Measurements from ENCODE around the gene FAM3B. TPM values are rescaled to one million over a fixed set of nuclear protein-coding genes. Genes with fewer than 3 reads are reported as not detected.

Gene FAM3B
- total RNA-seq, 2 donors from 2014 or later, result 50.4 to 74.5 TPM

DNA sequence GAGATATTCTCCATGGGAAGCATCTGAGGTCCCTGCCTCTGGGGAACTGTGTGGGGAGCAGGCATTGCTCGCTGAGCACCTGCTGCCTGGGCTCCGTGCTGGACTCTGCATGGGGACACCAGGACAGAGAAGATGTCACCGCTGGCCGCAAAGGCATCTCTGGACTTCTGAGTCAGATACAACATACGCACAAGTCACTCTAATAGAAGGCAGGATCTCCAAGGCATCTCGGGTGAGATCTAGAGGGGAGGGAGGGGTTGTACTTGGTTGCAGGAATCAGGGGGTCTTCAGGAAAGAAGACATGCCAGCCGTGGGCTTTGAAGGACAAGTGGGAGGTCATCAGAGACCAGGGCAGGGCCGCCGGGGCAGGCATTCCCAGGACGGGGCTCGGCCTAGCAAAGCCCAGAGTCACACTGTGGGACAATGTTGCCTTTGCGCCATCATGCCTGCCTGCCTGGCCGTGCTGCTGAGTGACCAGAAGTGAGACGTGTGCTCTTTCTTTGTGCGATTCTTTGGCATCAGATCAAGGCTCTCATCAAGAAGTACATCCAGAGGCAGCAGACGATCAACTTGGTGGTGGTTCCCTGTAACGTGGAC lies 73.5 kb downstream of the FAM3B start:
- intact Hi-C loops (cut with DNase I), result no loop called here
- DNase-seq (no peak), ATAC-seq (no peak)
- Histone ChIP-seq H3K27ac (no peak overlapping the region), H3K27me3 (no peaks in the 10 kb centered on the region), H3K36me3 (replicated peaks in 1 of 2; ENCODE audit: insufficient read depth in 1 of 2, low read depth in 2 of 2) (no peaks in the 10 kb centered on the region), H3K4me1 (no peaks in the 10 kb centered on the region), H3K9me3 (no peaks in the 10 kb centered on the region), H3K4me3 (no peak overlapping the region)
- TF ChIP-seq POLR2A (IDR thresholded peaks at IDR 0.05), result no peak
- TF ChIP-seq, protein P1, sequence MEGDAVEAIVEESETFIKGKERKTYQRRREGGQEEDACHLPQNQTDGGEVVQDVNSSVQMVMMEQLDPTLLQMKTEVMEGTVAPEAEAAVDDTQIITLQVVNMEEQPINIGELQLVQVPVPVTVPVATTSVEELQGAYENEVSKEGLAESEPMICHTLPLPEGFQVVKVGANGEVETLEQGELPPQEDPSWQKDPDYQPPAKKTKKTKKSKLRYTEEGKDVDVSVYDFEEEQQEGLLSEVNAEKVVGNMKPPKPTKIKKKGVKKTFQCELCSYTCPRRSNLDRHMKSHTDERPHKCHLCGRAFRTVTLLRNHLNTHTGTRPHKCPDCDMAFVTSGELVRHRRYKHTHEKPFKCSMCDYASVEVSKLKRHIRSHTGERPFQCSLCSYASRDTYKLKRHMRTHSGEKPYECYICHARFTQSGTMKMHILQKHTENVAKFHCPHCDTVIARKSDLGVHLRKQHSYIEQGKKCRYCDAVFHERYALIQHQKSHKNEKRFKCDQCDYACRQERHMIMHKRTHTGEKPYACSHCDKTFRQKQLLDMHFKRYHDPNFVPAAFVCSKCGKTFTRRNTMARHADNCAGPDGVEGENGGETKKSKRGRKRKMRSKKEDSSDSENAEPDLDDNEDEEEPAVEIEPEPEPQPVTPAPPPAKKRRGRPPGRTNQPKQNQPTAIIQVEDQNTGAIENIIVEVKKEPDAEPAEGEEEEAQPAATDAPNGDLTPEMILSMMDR (IDR thresholded peaks at IDR 0.05), result no peak
- WGBS, 2 donors, result 87 to 93% methylated on average over 5 to 17 of the region's 17 CpGs

DNA sequence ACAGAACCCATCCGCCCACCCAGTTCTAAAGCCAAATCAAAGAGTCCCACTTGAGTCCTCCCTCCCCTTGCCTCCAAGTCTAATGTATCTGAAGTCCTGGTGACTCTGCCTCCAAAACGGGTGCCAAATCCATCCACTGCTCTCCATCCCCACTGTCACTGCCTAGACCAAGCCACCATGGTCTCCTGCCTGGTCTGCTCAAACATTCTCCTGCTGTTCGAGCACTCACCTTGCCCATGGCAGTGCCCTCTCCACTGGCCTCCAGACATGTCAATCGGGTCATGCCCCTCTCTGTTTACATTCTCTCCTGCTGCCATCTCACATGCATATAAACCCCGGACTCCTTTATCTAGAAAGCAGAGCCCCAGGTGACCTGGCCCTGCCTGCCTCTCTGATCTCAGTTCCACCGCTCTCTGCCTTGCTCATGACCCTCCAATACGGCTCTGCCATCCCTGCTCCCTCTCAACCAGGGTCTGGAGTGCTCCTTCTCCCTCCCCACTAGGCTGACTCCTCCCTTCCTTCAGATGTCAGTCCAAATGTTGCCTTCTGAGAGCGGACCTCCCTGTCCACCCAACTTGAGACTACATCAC lies 77.4 kb downstream of the FAM3B start:
- no peaks in the 10 kb centered on the region for H3K36me3 ChIP-seq (replicated peaks in 1 of 2; ENCODE audit: insufficient read depth in 1 of 2, low read depth in 2 of 2)
- WGBS, 2 donors, result 74 to 76% methylated on average over 8 of the region's 8 CpGs
- DNase-seq (no peak), ATAC-seq (no peak)
- intact Hi-C loops (cut with DNase I), result no loop called here
- H3K9me3 ChIP-seq, result no peaks in the 10 kb centered on the region
- H3K27me3 ChIP-seq, result no peaks in the 10 kb centered on the region
- no peak overlapping the region for H3K27ac ChIP-seq
- no peaks in the 10 kb centered on the region for H3K4me1 ChIP-seq
- TF ChIP-seq, protein P1 (IDR thresholded peaks at IDR 0.05), result no peak
- no peak for TF ChIP-seq POLR2A (IDR thresholded peaks at IDR 0.05)
- no peak overlapping the region for H3K4me3 ChIP-seq

DNA sequence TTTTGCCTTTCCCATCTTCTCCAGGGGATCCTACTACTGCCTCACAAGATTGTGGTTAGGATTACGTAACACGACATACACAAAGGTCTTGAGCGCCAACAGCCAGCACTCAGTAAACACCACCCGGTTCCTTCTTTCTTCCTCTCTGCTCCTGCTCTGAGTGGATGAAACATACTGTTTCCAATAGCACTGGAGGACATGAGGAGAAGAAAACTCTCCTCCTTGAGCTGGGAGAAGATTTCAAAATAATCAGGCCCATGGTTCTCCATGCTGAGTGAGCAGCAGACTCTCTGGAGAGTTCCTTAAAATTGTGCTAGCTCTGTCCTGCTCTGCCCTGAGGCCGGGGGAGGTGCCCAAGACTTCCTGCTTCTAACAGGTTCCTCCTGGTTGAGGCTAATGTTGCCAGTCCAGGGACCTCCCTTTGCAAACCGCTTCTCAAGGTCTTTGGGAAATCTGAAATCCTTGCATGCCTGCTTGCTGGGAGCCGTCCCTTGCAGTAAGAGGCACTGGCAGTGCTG lies 80.0 kb downstream of the FAM3B start:
- no peaks in the 10 kb centered on the region for H3K36me3 ChIP-seq (replicated peaks in 1 of 2; ENCODE audit: insufficient read depth in 1 of 2, low read depth in 2 of 2)
- no peak overlapping the region for H3K4me3 ChIP-seq
- 47 to 51% methylated on average over 7 of the region's 7 CpGs for WGBS, 2 donors
- ATAC-seq (no peak), DNase-seq (peak in 2 of 4 donors; percentile 40 to 53)
- H3K27me3 ChIP-seq, result no peaks in the 10 kb centered on the region
- H3K9me3 ChIP-seq, result no peaks in the 10 kb centered on the region
- peak overlapping the region in 1 of 4 donors; percentile 21 for H3K27ac ChIP-seq
- no peaks in the 10 kb centered on the region for H3K4me1 ChIP-seq
- intact Hi-C loops (cut with DNase I), result no loop called here
- TF ChIP-seq, protein P1 (IDR thresholded peaks at IDR 0.05), result no peak
- TF ChIP-seq POLR2A (IDR thresholded peaks at IDR 0.05), result no peak

DNA sequence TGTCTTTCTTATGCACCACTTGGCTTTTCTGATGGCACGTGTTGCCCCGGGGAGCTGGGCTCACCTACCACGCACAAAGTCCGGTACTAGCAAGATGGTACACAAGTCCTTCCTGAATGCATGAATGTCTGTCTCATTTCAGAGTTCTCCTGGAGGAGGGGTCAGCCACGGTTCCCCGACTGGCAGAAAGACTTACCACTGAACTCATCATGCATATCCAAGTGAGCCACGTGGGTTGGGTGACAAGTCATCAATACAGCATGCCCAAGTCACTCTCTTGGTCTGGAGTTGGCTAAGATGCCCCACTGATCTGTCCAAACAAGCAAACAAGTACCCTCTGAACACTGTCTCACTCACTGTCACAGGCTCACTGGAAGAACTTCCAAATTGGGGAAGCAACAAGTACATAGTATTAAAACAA lies 80.9 kb downstream of the FAM3B start:
- Histone ChIP-seq H3K36me3 (replicated peaks in 1 of 2; ENCODE audit: insufficient read depth in 1 of 2, low read depth in 2 of 2) (no peaks in the 10 kb centered on the region), H3K4me3 (no peak overlapping the region), H3K27ac (no peak overlapping the region), H3K27me3 (no peaks in the 10 kb centered on the region), H3K9me3 (no peaks in the 10 kb centered on the region), H3K4me1 (no peaks in the 10 kb centered on the region)
- intact Hi-C loops (cut with DNase I), result no loop called here
- ATAC-seq, result no peak
- DNase-seq, result no peak
- TF ChIP-seq, protein P1 (IDR thresholded peaks at IDR 0.05), result no peak
- no peak for TF ChIP-seq POLR2A (IDR thresholded peaks at IDR 0.05)
- WGBS, 2 donors, result 73 to 93% methylated on average over 5 to 7 of the region's 7 CpGs

DNA sequence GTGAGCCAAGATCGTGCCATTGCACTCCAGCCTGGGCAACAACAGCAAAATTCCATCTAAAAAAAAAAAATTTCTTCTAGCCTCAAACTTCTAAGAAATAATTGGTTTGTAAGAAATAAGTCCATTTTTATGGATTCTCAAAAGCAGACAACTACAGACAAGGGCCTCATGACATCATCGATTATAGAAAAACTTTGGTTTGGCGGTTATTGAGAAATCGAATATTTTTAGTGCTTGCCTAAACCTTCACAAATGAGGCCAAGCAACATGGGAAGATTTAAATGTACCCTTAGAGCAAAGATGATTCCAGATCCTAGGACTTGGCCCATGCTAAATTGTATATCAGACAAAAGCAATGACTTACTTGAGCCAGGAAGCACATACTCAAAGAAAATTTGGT lies 81.7 kb downstream of the FAM3B start:
- TF ChIP-seq, protein P1 (IDR thresholded peaks at IDR 0.05), result no peak
- TF ChIP-seq POLR2A (IDR thresholded peaks at IDR 0.05), result no peak
- H3K36me3 ChIP-seq (replicated peaks in 1 of 2; ENCODE audit: insufficient read depth in 1 of 2, low read depth in 2 of 2), result no peaks in the 10 kb centered on the region
- no peak for DNase-seq
- 85 to 86% methylated on average over 4 of the region's 4 CpGs for whole genome bisulfite sequencing, 2 donors
- no peak for ATAC-seq
- H3K4me1 ChIP-seq, result no peaks in the 10 kb centered on the region
- H3K4me3 ChIP-seq, result no peak overlapping the region
- no peaks in the 10 kb centered on the region for H3K27me3 ChIP-seq
- no peaks in the 10 kb centered on the region for H3K9me3 ChIP-seq
- intact Hi-C loops (cut with DNase I), result no loop called here
- no peak overlapping the region for H3K27ac ChIP-seq
